Lower leg skin (tissue), 4 donors: ENCODE measurements around the gene KSR2. TPM values are rescaled to one million over a fixed set of nuclear protein-coding genes. Genes with fewer than 3 reads are reported as not detected.

ENCODE experiments used
- DNase-seq, 2 donors: peaks; one replicate each; pipeline ENCODE4 v3.0.0-alpha.2; 2019; ENCODE audit warnings: low spot score in 2 of 2
- H3K4me3 ChIP-seq: fragments of 200-600 bp; sonication (generic); 2 replicates; pipeline ENCODE4 v1.5.1; 2017; ENCODE audit warnings: mild to moderate bottlenecking, low read depth; ENCODE audit not compliant: poor library complexity, severe bottlenecking
- POLR2A ChIP-seq, 2 donors: fragments of 450-650 bp; IDR thresholded peaks; one replicate each; pipeline ENCODE4 v1.6.1; 2016 to 2017; ENCODE audit warnings: antibody characterized with exemption in 2 of 2, mild to moderate bottlenecking in 1 of 2, moderate library complexity in 1 of 2
- WGBS, 2 donors: methylation state at CpG; one replicate each; pipeline ENCODE4 v1.1.5; 2018; 5-methylcytosine and 5-hydroxymethylcytosine counted together
- intact Hi-C: fragments of 100-400 bp; cut with DNase I; formaldehyde crosslinking; loops from one replicate; pipeline ENCODE4 v1.15.0; 2023; ENCODE audit warnings: low total_unique reads
- total RNA-seq, 4 donors: library from RNA; depleted of rRNA; stranded (reverse); fragments of >200 nt; gene quantifications; one replicate each; pipeline ENCODE4 v1.1.0, GENCODE V29; 2016
- TF ChIP-seq, protein P1 (sequence below), 3 donors: fragments of 450-650 bp; IDR thresholded peaks; one replicate each; pipeline ENCODE4 v1.5.1; 2016; ENCODE audit warnings: antibody characterized with exemption in 3 of 3, mild to moderate bottlenecking in 3 of 3, moderate library complexity in 2 of 3

KSR2 gene
- total RNA-seq, 4 donors from 2014 or later = 0.17 to 0.84 (median 0.35) TPM

DNA sequence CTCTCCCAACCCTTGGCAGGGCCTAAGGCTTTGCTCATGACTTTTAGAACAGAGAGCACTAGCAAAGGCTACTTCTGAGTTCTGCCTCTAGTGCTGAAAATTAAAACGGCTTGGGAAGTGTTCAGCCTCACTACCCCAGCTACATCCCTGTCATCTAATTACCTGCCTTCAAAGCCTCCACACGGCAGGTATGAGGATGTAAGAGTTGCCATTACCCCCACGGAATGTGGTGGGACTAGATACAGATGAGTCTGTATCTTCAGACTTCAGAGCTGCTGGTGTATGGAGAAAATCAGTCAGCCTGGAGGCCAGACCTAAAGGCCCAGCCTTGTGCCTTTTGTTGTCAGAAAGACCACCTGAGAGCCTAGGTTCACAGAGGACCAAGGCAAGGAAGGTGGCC is 392.7 kb downstream of the KSR2 start:
- intact Hi-C loops = no loop called here
- TF ChIP-seq, protein P1, sequence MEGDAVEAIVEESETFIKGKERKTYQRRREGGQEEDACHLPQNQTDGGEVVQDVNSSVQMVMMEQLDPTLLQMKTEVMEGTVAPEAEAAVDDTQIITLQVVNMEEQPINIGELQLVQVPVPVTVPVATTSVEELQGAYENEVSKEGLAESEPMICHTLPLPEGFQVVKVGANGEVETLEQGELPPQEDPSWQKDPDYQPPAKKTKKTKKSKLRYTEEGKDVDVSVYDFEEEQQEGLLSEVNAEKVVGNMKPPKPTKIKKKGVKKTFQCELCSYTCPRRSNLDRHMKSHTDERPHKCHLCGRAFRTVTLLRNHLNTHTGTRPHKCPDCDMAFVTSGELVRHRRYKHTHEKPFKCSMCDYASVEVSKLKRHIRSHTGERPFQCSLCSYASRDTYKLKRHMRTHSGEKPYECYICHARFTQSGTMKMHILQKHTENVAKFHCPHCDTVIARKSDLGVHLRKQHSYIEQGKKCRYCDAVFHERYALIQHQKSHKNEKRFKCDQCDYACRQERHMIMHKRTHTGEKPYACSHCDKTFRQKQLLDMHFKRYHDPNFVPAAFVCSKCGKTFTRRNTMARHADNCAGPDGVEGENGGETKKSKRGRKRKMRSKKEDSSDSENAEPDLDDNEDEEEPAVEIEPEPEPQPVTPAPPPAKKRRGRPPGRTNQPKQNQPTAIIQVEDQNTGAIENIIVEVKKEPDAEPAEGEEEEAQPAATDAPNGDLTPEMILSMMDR (IDR thresholded peaks at IDR 0.05) = no peak
- no peak for TF ChIP-seq POLR2A (IDR thresholded peaks at IDR 0.05)
- no peak overlapping the region for H3K4me3 ChIP-seq
- 74 to 78% methylated on average over 3 of the region's 3 CpGs for WGBS, 2 donors
- no peak for DNase-seq

DNA sequence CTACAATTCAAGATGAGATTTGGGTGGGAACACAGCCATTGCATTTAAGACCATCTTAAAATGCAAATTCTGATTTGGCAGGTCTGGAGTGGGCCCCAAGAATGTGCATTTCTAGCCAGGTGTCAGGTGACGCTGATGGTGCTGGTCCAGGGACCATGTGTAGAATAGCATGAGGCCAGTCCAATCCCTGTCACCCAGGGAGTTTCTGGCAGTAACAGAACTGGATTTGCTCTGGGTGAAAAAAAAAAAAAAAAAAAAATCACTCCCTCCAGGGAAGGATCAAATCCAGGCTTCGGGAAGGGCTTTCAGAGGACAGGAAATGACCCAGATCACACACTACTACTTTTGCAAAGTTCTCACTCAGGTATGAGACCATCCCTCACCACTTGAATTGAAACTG is 394.1 kb downstream of the KSR2 start:
- H3K4me3 ChIP-seq = no peak overlapping the region
- TF ChIP-seq, protein P1 (IDR thresholded peaks at IDR 0.05) = no peak
- TF ChIP-seq POLR2A (IDR thresholded peaks at IDR 0.05) = no peak
- no peak for DNase-seq
- 81 to 82% methylated on average over 2 of the region's 2 CpGs for WGBS, 2 donors
- intact Hi-C loops = no loop called here

DNA sequence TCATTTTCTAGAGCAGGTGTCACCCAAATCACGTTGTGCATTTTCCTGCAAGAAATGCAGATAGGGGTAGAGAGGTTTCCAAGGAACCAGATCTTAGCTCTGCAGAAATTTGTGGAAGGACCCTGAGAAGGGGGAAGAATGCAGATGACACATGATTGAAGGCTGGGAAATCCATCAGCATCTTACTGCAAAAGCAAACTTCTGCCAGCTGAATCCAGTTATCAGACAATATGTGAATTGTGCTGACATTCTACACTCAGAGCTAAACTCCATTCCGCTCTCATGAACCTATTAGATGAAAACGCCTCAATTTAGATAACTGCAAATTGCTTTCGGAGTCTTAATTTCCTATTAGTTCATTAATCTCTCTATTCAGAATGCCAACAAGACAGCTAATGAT is 396.0 kb downstream of the KSR2 start:
- intact Hi-C loops = no loop called here
- DNase-seq = no peak
- no peak overlapping the region for H3K4me3 ChIP-seq
- 74 to 78% methylated on average over 4 of the region's 4 CpGs for WGBS, 2 donors
- no peak for TF ChIP-seq POLR2A (IDR thresholded peaks at IDR 0.05)
- TF ChIP-seq, protein P1 (IDR thresholded peaks at IDR 0.05) = no peak

DNA sequence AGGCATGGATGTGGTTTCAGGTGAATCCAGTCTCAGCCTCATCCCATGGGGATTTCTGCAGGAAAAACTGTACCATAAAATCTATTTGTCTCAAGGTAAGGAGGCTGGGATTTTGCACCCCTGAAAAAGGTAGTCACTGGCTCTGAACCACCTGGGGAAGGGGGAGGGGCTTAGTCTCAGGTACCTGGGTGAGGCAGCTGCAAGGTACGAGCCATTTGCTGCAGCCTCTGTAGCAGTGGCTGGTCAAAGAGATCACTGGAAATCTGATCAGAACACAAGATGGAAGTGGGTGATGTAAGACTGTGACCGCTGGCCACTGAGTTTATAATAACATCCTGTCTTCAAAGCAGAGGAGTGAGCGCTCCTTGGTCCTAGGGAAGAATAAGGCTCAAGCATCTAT is 397.5 kb downstream of the KSR2 start:
- TF ChIP-seq, protein P1 (IDR thresholded peaks at IDR 0.05) = no peak
- no peak for TF ChIP-seq POLR2A (IDR thresholded peaks at IDR 0.05)
- intact Hi-C loops = no loop called here
- 79 to 81% methylated on average over 3 of the region's 3 CpGs for WGBS, 2 donors
- H3K4me3 ChIP-seq = no peak overlapping the region
- DNase-seq = no peak

DNA sequence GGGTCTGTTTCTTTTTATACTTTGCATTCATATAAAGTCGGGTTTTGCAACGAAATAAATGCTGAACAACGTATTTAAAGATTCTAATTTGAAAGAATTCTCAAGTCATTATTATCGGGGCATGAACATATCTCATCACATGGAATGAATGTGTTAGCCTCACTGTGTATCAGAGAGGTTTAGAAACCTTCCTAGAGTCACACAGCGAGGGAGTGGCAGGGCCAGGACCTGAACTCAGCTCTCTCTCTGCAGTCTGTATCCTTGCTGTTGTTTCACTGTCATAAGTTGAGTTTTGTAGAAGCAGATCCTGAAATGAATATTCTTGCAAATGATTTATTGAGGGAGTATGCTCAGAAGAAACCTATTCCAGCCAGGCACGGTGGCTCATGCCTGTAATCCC is 398.2 kb downstream of the KSR2 start:
- WGBS, 2 donors = 89% methylated on average over 6 of the region's 6 CpGs
- no peak for DNase-seq
- TF ChIP-seq, protein P1 (IDR thresholded peaks at IDR 0.05) = no peak
- TF ChIP-seq POLR2A (IDR thresholded peaks at IDR 0.05) = no peak
- H3K4me3 ChIP-seq = no peak overlapping the region
- intact Hi-C loops = no loop called here

DNA sequence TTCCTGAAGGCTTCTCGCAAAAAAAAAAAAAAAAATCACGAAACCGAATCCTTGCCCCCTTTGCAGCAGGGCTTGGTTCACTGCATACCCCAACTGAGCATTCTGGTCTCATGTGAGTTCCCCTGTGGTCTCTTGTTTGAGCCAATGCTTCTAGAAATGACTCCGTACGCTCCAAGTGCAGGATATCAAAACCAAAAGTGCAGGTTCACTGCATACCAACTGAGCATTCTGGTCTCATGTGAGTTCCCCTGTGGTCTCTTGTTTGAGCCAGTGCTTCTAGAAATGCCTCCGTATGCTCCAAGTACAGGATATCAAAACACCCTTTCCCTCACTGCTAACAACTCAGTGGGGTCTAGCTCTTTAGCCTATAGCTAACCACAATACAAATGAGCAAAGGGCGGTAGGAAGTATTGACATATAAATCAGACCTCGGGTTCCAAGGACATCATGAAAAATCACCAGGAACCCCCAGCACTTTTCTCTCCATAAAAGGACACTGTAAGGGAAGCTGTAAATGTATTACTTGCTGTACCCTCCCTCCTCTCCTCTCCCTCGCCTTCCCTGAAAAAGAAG is 401.1 kb downstream of the KSR2 start:
- TF ChIP-seq POLR2A (IDR thresholded peaks at IDR 0.05) = no peak
- TF ChIP-seq, protein P1 (IDR thresholded peaks at IDR 0.05) = no peak
- no peak for DNase-seq
- intact Hi-C loops = no loop called here
- 72 to 80% methylated on average over 9 of the region's 9 CpGs for WGBS, 2 donors
- no peak overlapping the region for H3K4me3 ChIP-seq
